AG10803 (cell line): ENCODE data around the gene ZNF280B.
"Not testable (repeated sequence)": the region's sequence is repeated elsewhere in the genome, so short reads cannot be mapped to it uniquely, and the experiment has no call there.

Source experiments
- DNase-seq: peaks from one replicate; pipeline ENCODE4 v3.0.0; 2010; ENCODE audit warnings: low read depth
- H3K4me3 ChIP-seq: 2 replicates; pipeline ENCODE4 v1.5.1; 2011; ENCODE audit warnings: mild to moderate bottlenecking, low read length, control low read depth
- CTCF ChIP-seq: conservative IDR thresholded peaks from 2 replicates; pipeline ENCODE4 v1.5.1; 2011; ENCODE audit warnings: mild to moderate bottlenecking, low read length, control low read depth, inconsistent platforms

Gene ZNF280B

GRCh38 chr22:22516992-22517391, 8.4 kb upstream of the ZNF280B start:
- no peak for TF ChIP-seq CTCF
- no peak overlapping the region for H3K4me3 ChIP-seq
- DNase-seq: no peak

- TF ChIP-seq CTCF: no peak
- no peak overlapping the region for H3K4me3 ChIP-seq
- no peak for DNase-seq
These were observed 7.3 kb upstream of the ZNF280B start for GRCh38 chr22:22515890-22516289.

- DNase-seq, H3K4me3 ChIP-seq: not testable (repeated sequence)
These were observed 5.9 kb upstream of the ZNF280B start for GRCh38 chr22:22514431-22514830.

GRCh38 chr22:22513619-22514018, 5.1 kb upstream of the ZNF280B start:
- no peak overlapping the region for H3K4me3 ChIP-seq
- DNase-seq: no peak
- no peak for TF ChIP-seq CTCF

- H3K4me3 ChIP-seq: no peak overlapping the region
- DNase-seq: no peak
- no peak for TF ChIP-seq CTCF
These were observed 4.4 kb upstream of the ZNF280B start for GRCh38 chr22:22512951-22513350.

- DNase-seq, H3K4me3 ChIP-seq: not testable (repeated sequence)
These were observed 2.3 kb upstream of the ZNF280B start for GRCh38 chr22:22510833-22511232.

GRCh38 chr22:22509912-22510311, 1.4 kb upstream of the ZNF280B start:
- H3K4me3 ChIP-seq, DNase-seq: not testable (repeated sequence)

GRCh38 chr22:22507743-22508273, 734 bp downstream of the ZNF280B start:
- no peak for TF ChIP-seq CTCF
- no peak for DNase-seq
- H3K4me3 ChIP-seq: peak overlapping the region; percentile 67

GRCh38 chr22:22506736-22507135, 1.8 kb downstream of the ZNF280B start:
- H3K4me3 ChIP-seq: no peak overlapping the region
- TF ChIP-seq CTCF: no peak
- no peak for DNase-seq
